Right renal pelvis (tissue), 4 donors: ENCODE data around the gene FRK. TPM values are rescaled to one million over a fixed set of nuclear protein-coding genes. Genes with fewer than 3 reads are reported as not detected.
A peak's percentile ranks its signal among the peaks of the same experiment; 100 is the strongest.

Experiments
- DNase-seq, 4 donors: peaks; one replicate each; pipeline ENCODE4 v3.0.0-alpha.2; 2013; ENCODE audit warnings: low read depth in 4 of 4, low spot score in 3 of 4, missing footprints in 1 of 4
- polyA plus RNA-seq, 4 donors: library from polyadenylated mRNA; unstranded; fragments of 120-200 nt; gene quantifications; one replicate each; pipeline ENCODE4 v1.2.1, GENCODE V29; 2013; ENCODE audit not compliant: insufficient read length in 4 of 4

The FRK gene
- polyA plus RNA-seq, 4 donors, result 4.3 to 6.7 (median 5.8) TPM

GRCh38 chr6:116036075-116036773 is 24.5 kb downstream of the FRK start:
- no peak for DNase-seq

GRCh38 chr6:116035616-116036015 is 25.1 kb downstream of the FRK start:
- no peak for DNase-seq

- no peak for DNase-seq
Observed at GRCh38 chr6:116034327-116034726, 26.4 kb downstream of the FRK start.

GRCh38 chr6:116033687-116034303 is 26.9 kb downstream of the FRK start:
- DNase-seq, result no peak

- DNase-seq, result no peak
Observed at GRCh38 chr6:116030770-116031169, 29.9 kb downstream of the FRK start.

- DNase-seq, result no peak
Observed at GRCh38 chr6:116029535-116029934, 31.2 kb downstream of the FRK start.

- DNase-seq, result no peak
Observed at GRCh38 chr6:116028233-116028632, 32.5 kb downstream of the FRK start.

- no peak for DNase-seq
Observed at GRCh38 chr6:116027801-116028200, 32.9 kb downstream of the FRK start.

GRCh38 chr6:116025405-116025804 is 35.3 kb downstream of the FRK start:
- DNase-seq, result no peak

- DNase-seq, result no peak
Observed at GRCh38 chr6:116022841-116023445, 37.7 kb downstream of the FRK start.

GRCh38 chr6:116020738-116021137 is 40.0 kb downstream of the FRK start:
- no peak for DNase-seq

- DNase-seq, result no peak
Observed at GRCh38 chr6:116019428-116019827, 41.3 kb downstream of the FRK start.

- no peak for DNase-seq
Observed at GRCh38 chr6:116018976-116019375, 41.7 kb downstream of the FRK start.

GRCh38 chr6:116017546-116018295 is 43.0 kb downstream of the FRK start:
- no peak for DNase-seq

- DNase-seq, result peak in 1 of 4 donors; percentile 15
Observed at GRCh38 chr6:116016846-116017545, 43.7 kb downstream of the FRK start.

GRCh38 chr6:116015983-116016382 is 44.7 kb downstream of the FRK start:
- DNase-seq, result no peak

GRCh38 chr6:116015561-116015960 is 45.1 kb downstream of the FRK start:
- DNase-seq, result no peak

GRCh38 chr6:116012951-116013350 is 47.7 kb downstream of the FRK start:
- DNase-seq, result no peak

- DNase-seq, result no peak
Observed at GRCh38 chr6:116012471-116012949, 48.2 kb downstream of the FRK start.

GRCh38 chr6:116011520-116011919 is 49.2 kb downstream of the FRK start:
- DNase-seq, result no peak
